Measurements from ENCODE around the gene STOX2.
A peak's percentile ranks its signal among the peaks of the same experiment; 100 is the strongest.
"Not testable (repeated sequence)": the region's sequence is repeated elsewhere in the genome, so short reads cannot be mapped to it uniquely, and the experiment has no call there.

Gene STOX2

DNA sequence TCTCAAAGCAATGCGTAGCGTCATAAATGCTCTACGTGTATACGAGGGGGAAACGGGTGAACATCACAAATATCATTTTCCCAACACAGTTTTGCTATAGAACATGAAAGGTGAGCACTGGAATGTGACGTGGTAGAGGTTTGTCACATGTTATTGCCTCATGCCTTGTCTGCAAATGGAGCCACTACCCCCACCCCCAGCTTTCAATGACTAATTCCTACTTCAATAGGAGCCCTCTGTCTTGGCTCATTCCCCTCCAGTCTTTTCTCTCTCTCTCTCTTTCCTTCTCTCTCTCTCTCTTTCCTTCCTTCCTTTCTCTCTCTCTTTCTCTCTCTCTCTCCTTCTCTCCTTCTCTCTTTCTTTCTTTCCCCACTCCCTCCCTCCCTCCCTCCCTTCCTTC is 127.0 kb downstream of the STOX2 start:
- no peak overlapping the region for H3K4me3 Mint-ChIP-seq
- H3K27ac Mint-ChIP-seq, result no peak overlapping the region
- peaks cover 21% of the 10 kb centered on the region for H3K27me3 Mint-ChIP-seq
- no peaks in the 10 kb centered on the region for H3K36me3 Mint-ChIP-seq (ENCODE audit: low read depth)
- peaks cover 18% of the 10 kb centered on the region for H3K4me1 Mint-ChIP-seq (ENCODE audit: low read depth)
- no peaks in the 10 kb centered on the region for H3K9me3 Mint-ChIP-seq

DNA sequence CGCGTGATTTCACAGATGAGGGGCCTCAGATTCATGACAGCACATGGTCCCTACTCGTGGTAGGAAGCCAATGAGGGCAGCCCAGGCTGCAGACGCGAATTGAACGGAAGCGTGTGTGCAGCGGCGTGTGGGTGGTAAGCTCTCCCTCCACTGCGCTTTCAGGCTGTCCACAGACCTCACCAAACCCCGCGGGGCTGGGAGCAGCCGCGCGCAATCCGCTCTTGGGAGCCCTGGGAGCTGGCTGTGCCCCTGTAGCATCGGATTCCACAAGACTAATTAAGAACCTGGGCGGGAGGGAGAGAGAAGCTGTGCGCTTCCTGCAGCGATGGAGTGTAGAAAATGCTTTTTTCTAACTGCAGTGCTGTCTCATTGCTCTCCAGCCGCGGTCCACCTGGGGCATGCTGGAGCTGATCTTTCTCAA is 134.9 kb downstream of the STOX2 start:
- H3K9me3 Mint-ChIP-seq, result no peaks in the 10 kb centered on the region
- H3K36me3 Mint-ChIP-seq (ENCODE audit: low read depth), result no peaks in the 10 kb centered on the region
- H3K27me3 Mint-ChIP-seq, result peaks cover 42% of the 10 kb centered on the region
- H3K4me3 Mint-ChIP-seq, result peak overlapping the region; percentile 50
- no peak overlapping the region for H3K27ac Mint-ChIP-seq
- peaks cover 8% of the 10 kb centered on the region for H3K4me1 Mint-ChIP-seq (ENCODE audit: low read depth)

DNA sequence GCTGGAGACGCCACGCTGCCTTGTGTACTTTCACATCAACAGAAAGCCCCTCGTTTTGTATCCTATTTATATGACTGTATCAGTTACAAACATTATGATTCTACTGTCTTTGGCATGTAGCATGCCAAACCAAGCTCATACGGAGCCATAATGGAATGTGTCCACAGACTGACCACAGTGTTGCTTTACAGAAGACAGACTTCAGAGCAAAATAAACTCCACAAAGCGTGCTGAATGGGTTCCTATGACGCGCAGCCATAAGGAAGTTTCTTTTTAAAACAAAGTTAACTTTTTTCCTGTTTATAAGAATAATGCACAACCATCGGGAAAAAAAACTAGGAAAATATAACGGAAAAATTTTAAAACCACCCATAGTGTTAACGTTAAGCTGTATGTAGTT is 136.0 kb downstream of the STOX2 start:
- Mint-ChIP-seq H3K27ac (no peak overlapping the region), H3K27me3 (peaks cover 50% of the 10 kb centered on the region), H3K9me3 (peaks cover 7% of the 10 kb centered on the region), H3K36me3 (ENCODE audit: low read depth) (no peaks in the 10 kb centered on the region), H3K4me3 (no peak overlapping the region), H3K4me1 (ENCODE audit: low read depth) (peaks cover 8% of the 10 kb centered on the region)

DNA sequence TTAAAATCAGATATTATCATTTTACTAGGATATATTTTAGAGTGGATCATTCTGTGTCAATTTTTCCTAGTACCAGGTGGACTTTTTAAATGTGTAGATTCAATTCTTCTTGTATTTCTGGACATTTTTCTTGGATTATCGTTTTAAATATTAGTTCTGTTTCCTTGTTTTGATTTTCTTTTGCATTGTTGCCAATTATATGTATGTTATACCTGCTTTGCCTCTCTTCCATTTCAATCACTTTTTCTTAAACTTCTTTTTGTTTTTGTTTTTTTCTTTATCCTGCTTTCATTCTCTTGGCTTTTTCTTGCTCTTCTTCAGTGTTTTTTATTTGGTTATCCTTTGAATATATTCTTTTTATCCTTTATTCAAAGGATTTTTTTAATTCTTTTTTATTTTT is 141.0 kb downstream of the STOX2 start:
- Mint-ChIP-seq H3K36me3 (ENCODE audit: low read depth) (no peaks in the 10 kb centered on the region), H3K9me3 (peaks cover 24% of the 10 kb centered on the region), H3K27ac (no peak overlapping the region), H3K4me3 (no peak overlapping the region), H3K27me3 (peaks cover 51% of the 10 kb centered on the region), H3K4me1 (ENCODE audit: low read depth) (no peaks in the 10 kb centered on the region)

DNA sequence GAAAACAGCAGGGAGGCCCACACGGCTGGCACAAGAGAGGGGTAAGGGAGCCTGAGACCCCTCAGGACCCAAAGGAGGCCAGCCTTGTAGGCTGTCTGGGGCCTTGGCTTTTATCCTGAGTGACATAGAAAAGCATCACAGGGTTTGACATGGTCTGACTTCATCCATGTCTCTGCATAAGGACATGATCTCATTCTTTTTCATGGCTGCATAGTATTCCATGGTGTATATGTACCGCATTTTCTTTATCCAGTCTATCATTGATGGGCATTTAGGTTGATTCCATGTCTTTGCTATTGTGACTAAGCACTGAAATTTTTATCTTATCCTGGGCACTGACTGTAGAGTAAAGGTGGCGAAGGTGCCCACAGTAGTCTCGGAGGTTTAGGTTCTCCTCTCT is 146.2 kb downstream of the STOX2 start:
- not testable (repeated sequence) for H3K27ac Mint-ChIP-seq; H3K4me1 Mint-ChIP-seq (ENCODE audit: low read depth); H3K36me3 Mint-ChIP-seq (ENCODE audit: low read depth); H3K4me3 Mint-ChIP-seq
- Mint-ChIP-seq H3K9me3 (peaks cover 16% of the 10 kb centered on the region), H3K27me3 (peaks cover 26% of the 10 kb centered on the region)

DNA sequence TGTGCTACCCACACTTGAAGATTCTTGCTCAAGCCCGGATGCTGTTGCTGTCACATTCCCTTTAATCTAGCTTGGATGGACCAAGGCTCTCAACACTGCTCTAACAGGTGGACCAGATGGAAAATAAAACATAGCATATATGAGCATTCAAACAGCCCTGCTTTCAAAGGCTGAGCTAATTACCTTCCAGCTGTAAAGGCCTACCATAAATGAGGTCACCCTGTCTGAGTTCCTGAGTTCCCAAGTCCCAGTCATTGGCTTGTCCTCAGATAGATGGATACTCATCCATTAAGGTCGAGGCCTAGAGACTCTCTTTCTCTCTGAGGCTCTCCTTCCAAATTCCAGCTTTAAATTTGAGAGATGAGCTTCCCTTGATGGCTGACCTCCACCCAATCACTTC is 147.5 kb downstream of the STOX2 start:
- H3K9me3 Mint-ChIP-seq, result peaks cover 4% of the 10 kb centered on the region
- no peak overlapping the region for H3K4me3 Mint-ChIP-seq
- no peaks in the 10 kb centered on the region for H3K4me1 Mint-ChIP-seq (ENCODE audit: low read depth)
- no peak overlapping the region for H3K27ac Mint-ChIP-seq
- H3K36me3 Mint-ChIP-seq (ENCODE audit: low read depth), result no peaks in the 10 kb centered on the region
- H3K27me3 Mint-ChIP-seq, result peaks cover 15% of the 10 kb centered on the region

DNA sequence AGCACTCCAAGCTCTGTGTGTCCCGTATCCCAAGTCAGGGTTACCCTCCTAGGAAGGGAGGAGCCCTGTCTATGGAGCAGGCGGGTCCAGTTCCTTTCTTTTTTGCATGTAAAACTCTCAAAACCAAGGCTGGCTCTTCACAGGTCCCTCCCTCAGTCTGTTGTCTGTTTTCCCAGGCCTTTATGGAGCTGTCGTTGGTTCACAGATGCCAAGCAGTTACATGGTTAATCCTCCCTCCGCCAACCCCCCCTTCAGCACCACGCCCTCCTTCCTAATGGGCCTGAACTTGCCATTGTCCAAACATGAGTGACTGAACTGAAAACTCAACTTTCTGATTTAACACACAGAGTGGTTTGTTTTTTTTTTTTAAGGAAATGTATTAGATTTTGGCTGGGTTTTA is 148.3 kb downstream of the STOX2 start:
- Mint-ChIP-seq H3K9me3 (no peaks in the 10 kb centered on the region), H3K27ac (no peak overlapping the region), H3K4me3 (no peak overlapping the region), H3K4me1 (ENCODE audit: low read depth) (no peaks in the 10 kb centered on the region), H3K36me3 (ENCODE audit: low read depth) (no peaks in the 10 kb centered on the region), H3K27me3 (peaks cover 8% of the 10 kb centered on the region)

DNA sequence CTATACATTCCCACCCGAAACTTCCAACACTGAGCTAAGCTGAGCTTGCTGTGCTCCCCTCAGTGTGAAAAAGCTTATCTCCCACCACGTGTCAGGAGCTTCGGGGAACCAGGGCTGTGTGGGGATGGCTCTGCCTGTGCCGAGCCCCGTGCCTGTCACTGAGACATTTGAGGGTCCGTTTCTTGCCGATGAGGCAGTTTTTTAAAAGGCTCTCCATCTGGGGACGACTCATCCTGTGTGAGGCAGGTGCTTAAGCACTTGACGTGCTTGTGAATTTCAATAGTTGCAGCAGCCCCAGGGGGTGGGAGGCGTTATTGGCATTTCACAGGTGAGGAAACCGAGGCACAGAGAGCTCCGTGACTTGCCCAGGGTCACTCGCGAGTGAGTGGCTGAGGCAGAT is 151.8 kb downstream of the STOX2 start:
- Mint-ChIP-seq H3K36me3 (ENCODE audit: low read depth) (no peaks in the 10 kb centered on the region), H3K27me3 (no peaks in the 10 kb centered on the region), H3K9me3 (no peaks in the 10 kb centered on the region), H3K27ac (no peak overlapping the region), H3K4me3 (no peak overlapping the region), H3K4me1 (ENCODE audit: low read depth) (no peaks in the 10 kb centered on the region)

DNA sequence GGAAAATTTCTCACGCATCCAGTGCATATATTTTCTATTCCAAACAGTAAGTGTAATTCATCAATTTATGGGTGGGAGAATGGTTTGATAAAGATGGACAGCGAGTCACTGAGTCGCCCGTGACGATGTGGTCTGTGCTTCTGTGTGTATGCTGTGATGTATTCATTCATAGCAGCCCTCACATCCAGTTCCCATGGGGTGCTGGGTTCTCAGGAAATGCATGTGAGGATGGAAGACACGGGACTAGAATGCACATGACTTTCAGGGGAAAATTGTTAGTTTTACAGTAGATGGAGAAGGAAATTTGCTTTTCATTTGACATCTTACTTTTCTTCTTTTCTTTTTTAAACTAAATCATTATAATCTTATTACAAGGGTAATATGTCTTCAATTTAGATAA is 152.9 kb downstream of the STOX2 start:
- Mint-ChIP-seq H3K27me3 (no peaks in the 10 kb centered on the region), H3K4me3 (no peak overlapping the region), H3K36me3 (ENCODE audit: low read depth) (no peaks in the 10 kb centered on the region), H3K4me1 (ENCODE audit: low read depth) (no peaks in the 10 kb centered on the region), H3K27ac (no peak overlapping the region), H3K9me3 (no peaks in the 10 kb centered on the region)

DNA sequence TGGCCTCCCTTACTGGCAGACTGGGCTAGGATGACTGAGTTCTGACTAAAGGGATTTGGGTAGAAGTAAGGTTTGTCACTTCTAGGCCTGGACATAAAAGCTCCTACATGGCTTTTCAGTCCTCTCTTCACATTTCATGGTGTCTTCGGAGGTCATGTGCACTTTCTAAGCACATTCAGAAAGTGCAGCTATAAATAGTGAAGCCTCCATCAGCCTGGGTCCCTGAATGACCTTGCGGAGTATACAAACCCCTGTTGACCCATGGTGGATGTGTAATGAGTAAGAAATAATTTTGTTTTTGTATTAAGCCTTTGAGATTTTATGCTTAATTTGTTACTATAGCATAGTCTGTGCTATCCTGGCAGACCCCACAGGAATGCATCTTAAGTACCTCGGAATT is 154.0 kb downstream of the STOX2 start:
- no peaks in the 10 kb centered on the region for H3K36me3 Mint-ChIP-seq (ENCODE audit: low read depth)
- no peaks in the 10 kb centered on the region for H3K27me3 Mint-ChIP-seq
- no peaks in the 10 kb centered on the region for H3K4me1 Mint-ChIP-seq (ENCODE audit: low read depth)
- no peak overlapping the region for H3K27ac Mint-ChIP-seq
- H3K4me3 Mint-ChIP-seq, result no peak overlapping the region
- H3K9me3 Mint-ChIP-seq, result no peaks in the 10 kb centered on the region

DNA sequence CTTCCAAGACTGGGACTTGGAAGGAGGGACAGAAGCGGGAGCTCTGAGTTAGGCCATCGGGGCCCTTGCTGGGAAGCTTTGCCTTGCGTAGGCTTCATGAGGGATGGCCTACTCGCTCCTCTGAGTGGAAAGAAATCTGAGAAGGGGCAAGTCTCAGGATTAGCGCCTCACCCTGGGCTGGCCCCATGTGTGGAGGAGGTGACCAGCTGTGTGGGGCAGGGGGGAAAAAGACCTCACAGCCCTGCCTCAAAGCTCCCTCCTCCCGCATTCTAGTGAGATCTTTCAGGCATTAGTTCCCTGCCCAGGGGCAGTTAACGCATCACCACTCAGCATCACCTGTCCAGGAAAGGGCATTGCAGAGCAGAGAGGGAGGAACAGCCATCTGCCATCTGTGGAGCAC is 156.5 kb downstream of the STOX2 start:
- Mint-ChIP-seq H3K9me3 (no peaks in the 10 kb centered on the region), H3K4me3 (no peak overlapping the region), H3K27me3 (no peaks in the 10 kb centered on the region), H3K27ac (no peak overlapping the region), H3K36me3 (ENCODE audit: low read depth) (no peaks in the 10 kb centered on the region), H3K4me1 (ENCODE audit: low read depth) (no peaks in the 10 kb centered on the region)

DNA sequence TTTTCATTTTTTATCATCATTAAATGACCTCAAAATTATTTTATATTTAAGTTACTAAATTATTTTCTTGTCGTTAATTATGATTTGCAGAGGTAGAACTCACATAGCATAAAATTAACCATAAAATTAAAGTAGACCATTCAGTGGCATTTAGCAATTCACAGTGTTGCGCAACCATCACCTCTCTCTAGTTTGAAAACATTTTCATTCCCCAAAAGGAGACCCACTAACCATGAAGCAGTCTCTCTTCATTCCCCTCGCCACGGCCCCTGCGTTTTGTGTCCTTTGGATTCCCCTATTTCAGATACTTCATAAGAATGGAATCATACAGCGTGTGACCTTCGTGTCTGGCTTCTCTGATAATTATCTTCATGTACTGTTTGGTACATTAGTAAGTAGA is 157.7 kb downstream of the STOX2 start:
- Mint-ChIP-seq H3K4me1 (ENCODE audit: low read depth) (no peaks in the 10 kb centered on the region), H3K9me3 (no peaks in the 10 kb centered on the region), H3K36me3 (ENCODE audit: low read depth) (no peaks in the 10 kb centered on the region), H3K27me3 (no peaks in the 10 kb centered on the region), H3K27ac (no peak overlapping the region), H3K4me3 (no peak overlapping the region)

DNA sequence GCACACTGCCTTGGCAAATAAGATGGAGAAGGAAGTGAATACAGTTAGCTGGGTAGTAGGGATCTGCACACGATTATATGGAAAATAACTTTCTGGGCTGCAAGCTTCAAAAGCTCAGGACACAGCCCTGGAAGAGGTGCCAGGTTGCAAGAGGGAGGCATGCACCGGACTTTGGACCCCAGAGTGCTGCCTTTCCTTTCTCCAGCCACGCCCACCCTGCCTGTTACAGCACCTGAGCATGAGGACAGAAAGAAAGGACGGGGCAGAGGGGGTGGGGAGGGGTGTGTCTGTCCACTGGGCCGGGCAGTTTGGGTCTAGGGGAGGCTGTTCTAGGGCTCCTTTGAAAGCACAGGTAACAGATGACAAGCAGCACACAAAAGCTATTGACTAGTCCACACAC is 159.8 kb downstream of the STOX2 start:
- Mint-ChIP-seq H3K36me3 (ENCODE audit: low read depth) (no peaks in the 10 kb centered on the region), H3K4me3 (no peak overlapping the region), H3K9me3 (no peaks in the 10 kb centered on the region), H3K27ac (no peak overlapping the region), H3K27me3 (no peaks in the 10 kb centered on the region), H3K4me1 (ENCODE audit: low read depth) (no peaks in the 10 kb centered on the region)

DNA sequence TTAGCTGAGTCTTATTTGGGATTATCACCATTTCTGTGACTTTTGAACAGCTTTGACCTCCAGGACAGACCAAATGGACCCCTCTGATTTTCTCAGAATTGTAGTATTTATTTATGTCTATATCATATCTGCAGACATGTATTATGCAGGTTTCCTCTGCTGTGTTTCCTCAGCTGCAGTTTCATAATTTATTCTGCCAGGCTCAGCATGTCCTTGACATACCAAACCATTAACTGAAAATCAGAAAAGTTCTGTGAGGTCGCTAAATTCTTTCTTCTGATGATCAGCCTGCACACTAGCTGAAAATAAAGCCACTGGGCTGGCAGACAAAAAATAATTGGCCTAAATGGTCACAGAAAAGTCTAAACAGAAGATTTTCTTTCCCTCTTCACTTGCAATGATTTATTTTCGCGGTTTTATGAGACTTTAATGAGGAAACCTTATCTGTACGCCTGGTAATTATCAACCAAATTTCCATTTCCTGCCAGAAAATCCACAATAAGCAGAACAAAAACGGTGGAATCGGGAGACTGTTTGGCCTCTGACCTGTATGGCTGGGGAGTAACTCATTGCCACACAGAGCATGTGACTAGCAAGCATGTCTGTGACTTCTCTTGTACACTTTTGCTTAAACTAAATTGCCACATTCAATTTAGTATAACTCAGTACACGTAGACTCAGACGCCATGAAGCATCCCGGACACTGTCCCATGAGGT is 161.6 kb downstream of the STOX2 start:
- Mint-ChIP-seq H3K27me3 (no peaks in the 10 kb centered on the region), H3K27ac (no peak overlapping the region), H3K9me3 (peaks cover 5% of the 10 kb centered on the region), H3K4me1 (ENCODE audit: low read depth) (no peaks in the 10 kb centered on the region), H3K4me3 (no peak overlapping the region), H3K36me3 (ENCODE audit: low read depth) (no peaks in the 10 kb centered on the region)

DNA sequence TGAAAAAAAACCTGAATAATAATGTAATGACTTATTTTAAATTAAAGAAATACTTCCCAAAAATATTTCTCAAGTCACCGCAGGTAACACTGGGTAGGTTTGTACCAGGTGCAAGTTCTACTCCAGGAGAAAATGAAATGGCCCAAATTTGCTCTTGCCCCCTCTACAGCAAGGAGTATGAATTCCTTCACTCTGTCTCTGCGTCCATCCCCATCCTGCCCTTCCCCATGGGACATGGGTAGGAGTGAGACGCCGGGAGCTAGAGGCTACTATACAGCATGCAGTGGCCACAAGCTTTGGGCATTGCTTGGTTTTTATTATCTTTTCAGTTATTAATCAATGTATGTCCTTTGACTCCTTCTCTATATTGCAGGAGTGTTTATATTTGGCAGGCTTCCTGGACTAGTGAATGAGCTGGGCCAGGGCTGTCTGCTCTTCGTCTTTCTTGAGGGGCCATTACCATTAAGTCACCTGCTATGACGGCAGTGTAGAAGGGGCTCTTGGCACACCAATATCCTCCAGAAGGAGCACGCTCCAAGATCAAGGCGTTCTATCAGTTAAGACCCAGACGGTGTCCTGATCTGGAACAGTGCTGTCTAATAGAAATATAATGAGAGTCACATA is 162.9 kb downstream of the STOX2 start:
- H3K4me3 Mint-ChIP-seq, result no peak overlapping the region
- H3K4me1 Mint-ChIP-seq (ENCODE audit: low read depth), result no peaks in the 10 kb centered on the region
- H3K36me3 Mint-ChIP-seq (ENCODE audit: low read depth), result no peaks in the 10 kb centered on the region
- no peak overlapping the region for H3K27ac Mint-ChIP-seq
- no peaks in the 10 kb centered on the region for H3K27me3 Mint-ChIP-seq
- H3K9me3 Mint-ChIP-seq, result peaks cover 15% of the 10 kb centered on the region

Data from stimulated activated naive CD8-positive, alpha-beta T cell treated with anti-CD3 and anti-CD28 coated beads, Interleukin-15, Interleukin-2, amounts not matched to agents 100 ng/mL and 50 ng/mL, for 24 hours (primary cell).